Loucy (cell line): ENCODE data around the gene CELA2B.

Source experiments
- CTCF ChIP-seq: fragments of 200-600 bp; sonication (generic); conservative IDR thresholded peaks from 2 replicates; pipeline ENCODE4 v1.5.1; 2014; ENCODE audit warnings: mild to moderate bottlenecking, antibody characterized with exemption, low read length
- EZH2phosphoT487 ChIP-seq: fragments of 200-600 bp; IDR thresholded peaks from 2 replicates; pipeline ENCODE4 v1.6.1; 2018; ENCODE audit warnings: antibody characterized with exemption, mild to moderate bottlenecking, moderate library complexity, borderline replicate concordance

- no peak for TF ChIP-seq CTCF
- no peak for TF ChIP-seq EZH2phosphoT487
Observed at GRCh38 chr1:15479654-15480347, 3.9 kb downstream of the CELA2B start.
